Measurements from ENCODE around the gene ZNF710. TPM values are rescaled to one million over a fixed set of nuclear protein-coding genes. Genes with fewer than 3 reads are reported as not detected.

Gene ZNF710
- total and polyA plus RNA-seq, 11 donors = 2.9 to 22.4 (median 5.9) TPM

GRCh38 chr15:89978914-89979313, 22.2 kb upstream of the ZNF710 start:
- no peak for TF ChIP-seq POLR2A (IDR thresholded peaks at IDR 0.05)
- TF ChIP-seq, protein P1, sequence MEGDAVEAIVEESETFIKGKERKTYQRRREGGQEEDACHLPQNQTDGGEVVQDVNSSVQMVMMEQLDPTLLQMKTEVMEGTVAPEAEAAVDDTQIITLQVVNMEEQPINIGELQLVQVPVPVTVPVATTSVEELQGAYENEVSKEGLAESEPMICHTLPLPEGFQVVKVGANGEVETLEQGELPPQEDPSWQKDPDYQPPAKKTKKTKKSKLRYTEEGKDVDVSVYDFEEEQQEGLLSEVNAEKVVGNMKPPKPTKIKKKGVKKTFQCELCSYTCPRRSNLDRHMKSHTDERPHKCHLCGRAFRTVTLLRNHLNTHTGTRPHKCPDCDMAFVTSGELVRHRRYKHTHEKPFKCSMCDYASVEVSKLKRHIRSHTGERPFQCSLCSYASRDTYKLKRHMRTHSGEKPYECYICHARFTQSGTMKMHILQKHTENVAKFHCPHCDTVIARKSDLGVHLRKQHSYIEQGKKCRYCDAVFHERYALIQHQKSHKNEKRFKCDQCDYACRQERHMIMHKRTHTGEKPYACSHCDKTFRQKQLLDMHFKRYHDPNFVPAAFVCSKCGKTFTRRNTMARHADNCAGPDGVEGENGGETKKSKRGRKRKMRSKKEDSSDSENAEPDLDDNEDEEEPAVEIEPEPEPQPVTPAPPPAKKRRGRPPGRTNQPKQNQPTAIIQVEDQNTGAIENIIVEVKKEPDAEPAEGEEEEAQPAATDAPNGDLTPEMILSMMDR (IDR thresholded peaks at IDR 0.05) = no peak
- Histone ChIP-seq H3K9me3 (peaks cover 0 to 4% (median under 1%) of the 10 kb centered on the region in 12 donors), H3K27ac (no peak overlapping the region), H3K4me3 (no peak overlapping the region), H3K27me3 (peaks cover 0 to 3% (median 0%) of the 10 kb centered on the region in 9 donors), H3K4me1 (peaks cover 0 to 27% (median 0%) of the 10 kb centered on the region in 12 donors), H3K36me3 (no peaks in the 10 kb centered on the region)
- DNase-seq (no peak), ATAC-seq (no peak)
- 91 to 95% (median 93%) methylated on average over 7 of the region's 7 CpGs for WGBS, 4 donors
- intact Hi-C loops (cut with DNase I) = loop anchor here in 1 of 10 donors (10.0 kb wide), 1 partner anchor 64 kb away; the partner anchor contains the start of gene ARPIN

GRCh38 chr15:89980896-89981295, 20.2 kb upstream of the ZNF710 start:
- peaks cover 0 to 8% (median 0%) of the 10 kb centered on the region in 12 donors for H3K4me1 ChIP-seq
- H3K9me3 ChIP-seq = peaks cover 0 to 21% (median 9%) of the 10 kb centered on the region in 12 donors
- ATAC-seq (no peak), DNase-seq (no peak)
- H3K27me3 ChIP-seq = peaks cover 0 to 3% (median 0%) of the 10 kb centered on the region in 9 donors
- H3K36me3 ChIP-seq = no peaks in the 10 kb centered on the region
- intact Hi-C loops (cut with DNase I) = loop anchor here in 1 of 10 donors (10.0 kb wide), 1 partner anchor 226 kb away; the partner anchor contains the start of gene MESP1
- TF ChIP-seq, protein P1 (IDR thresholded peaks at IDR 0.05) = no peak
- no peak for TF ChIP-seq POLR2A (IDR thresholded peaks at IDR 0.05)
- no peak overlapping the region for H3K27ac ChIP-seq
- WGBS, 4 donors = 88 to 96% (median 91%) methylated on average over 4 of the region's 4 CpGs
- no peak overlapping the region for H3K4me3 ChIP-seq

- ATAC-seq (no peak), DNase-seq (no peak)
- H3K4me1 ChIP-seq = no peaks in the 10 kb centered on the region
- intact Hi-C loops (cut with DNase I) = loop anchor here in 1 of 10 donors (10.0 kb wide), 1 partner anchor 228 kb away; the partner anchor contains the start of gene MESP1
- peaks cover 0 to 3% (median 0%) of the 10 kb centered on the region in 9 donors for H3K27me3 ChIP-seq
- no peak overlapping the region for H3K4me3 ChIP-seq
- 54 to 61% (median 57%) methylated on average over 7 of the region's 7 CpGs for WGBS, 4 donors
- H3K9me3 ChIP-seq = peaks cover 0 to 21% (median 9%) of the 10 kb centered on the region in 12 donors
- no peaks in the 10 kb centered on the region for H3K36me3 ChIP-seq
- TF ChIP-seq, protein P1 (IDR thresholded peaks at IDR 0.05) = no peak
- no peak for TF ChIP-seq POLR2A (IDR thresholded peaks at IDR 0.05)
- no peak overlapping the region for H3K27ac ChIP-seq
Measured at GRCh38 chr15:89982315-89983055, 18.6 kb upstream of the ZNF710 start.

DNA sequence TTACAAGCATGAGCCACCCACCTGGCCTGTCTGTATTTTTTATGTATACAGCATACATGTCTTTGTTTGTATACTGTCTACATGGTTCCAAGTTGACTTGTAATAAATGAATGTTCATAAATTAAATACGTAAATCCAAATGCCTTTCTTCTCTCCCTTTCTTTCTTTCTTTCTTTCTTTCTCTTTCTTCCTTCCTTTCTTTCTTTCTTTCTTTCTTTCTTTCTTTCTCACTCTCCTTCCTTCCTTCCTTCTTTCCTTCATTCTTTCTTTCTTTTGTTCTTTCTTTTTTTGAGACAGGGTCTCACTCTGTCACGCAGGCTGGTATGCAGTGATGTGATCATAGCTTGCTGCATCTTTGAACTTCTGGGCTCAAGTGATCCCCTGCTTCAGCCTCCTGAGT, 17.1 kb upstream of the ZNF710 start:
- Histone ChIP-seq H3K36me3 (no peaks in the 10 kb centered on the region), H3K4me1 (no peaks in the 10 kb centered on the region), H3K27ac (no peak overlapping the region), H3K9me3 (peaks cover 0 to 21% (median 9%) of the 10 kb centered on the region in 12 donors), H3K4me3 (no peak overlapping the region), H3K27me3 (peaks cover 0 to 3% (median 0%) of the 10 kb centered on the region in 9 donors)
- intact Hi-C loops (cut with DNase I) = loop anchor here in 1 of 10 donors (10.0 kb wide), 1 partner anchor 229 kb away; the partner anchor contains the start of gene MESP1
- DNase-seq = no peak
- 72 to 95% (median 94%) methylated on average over 2 of the region's 2 CpGs for WGBS, 4 donors
- no peak for ATAC-seq
- TF ChIP-seq POLR2A (IDR thresholded peaks at IDR 0.05) = no peak
